ENCODE results near the gene SLC36A4.
"Not testable (repeated sequence)": the region's sequence is repeated elsewhere in the genome, so short reads cannot be mapped to it uniquely, and the experiment has no call there.

SLC36A4 gene

GRCh38 chr11:93197380-93198214 is at the start of gene SLC36A4:
Gene SLC36A4 (minus strand): TSS chr11:93197991. CDS start chr11:93197832, 159 bp downstream.
- DNase-seq (ENCODE audit: low read depth), result peak; percentile 98

- DNase-seq (ENCODE audit: low read depth), result not testable (repeated sequence)
These were observed 49.0 kb upstream of the SLC36A4 start for GRCh38 chr11:93246790-93247189.

GRCh38 chr11:93244018-93244417 is 46.2 kb upstream of the SLC36A4 start:
- DNase-seq (ENCODE audit: low read depth), result no peak

GRCh38 chr11:93239966-93240365 is 42.2 kb upstream of the SLC36A4 start:
- no peak for DNase-seq (ENCODE audit: low read depth)

- DNase-seq (ENCODE audit: low read depth), result no peak
These were observed 41.2 kb upstream of the SLC36A4 start for GRCh38 chr11:93238956-93239355.

GRCh38 chr11:93236741-93237675 is 39.2 kb upstream of the SLC36A4 start:
- peak; percentile 26 for DNase-seq (ENCODE audit: low read depth)

GRCh38 chr11:93234602-93235207 is 36.9 kb upstream of the SLC36A4 start:
- peak; percentile 66 for DNase-seq (ENCODE audit: low read depth)

GRCh38 chr11:93229876-93230275 is 32.1 kb upstream of the SLC36A4 start:
- DNase-seq (ENCODE audit: low read depth), result no peak

- DNase-seq (ENCODE audit: low read depth), result peak; percentile 6
These were observed 27.9 kb upstream of the SLC36A4 start for GRCh38 chr11:93225662-93226061.

GRCh38 chr11:93221539-93221938 is 23.7 kb upstream of the SLC36A4 start:
- DNase-seq (ENCODE audit: low read depth), result no peak

- no peak for DNase-seq (ENCODE audit: low read depth)
These were observed 22.3 kb upstream of the SLC36A4 start for GRCh38 chr11:93220078-93220477.

- no peak for DNase-seq (ENCODE audit: low read depth)
These were observed 21.6 kb upstream of the SLC36A4 start for GRCh38 chr11:93219440-93219839.

- no peak for DNase-seq (ENCODE audit: low read depth)
These were observed 18.8 kb upstream of the SLC36A4 start for GRCh38 chr11:93216511-93217101.

- DNase-seq (ENCODE audit: low read depth), result no peak
These were observed 15.8 kb upstream of the SLC36A4 start for GRCh38 chr11:93213622-93214021.

GRCh38 chr11:93212094-93212493 is 14.3 kb upstream of the SLC36A4 start:
- no peak for DNase-seq (ENCODE audit: low read depth)

GRCh38 chr11:93209466-93209865 is 11.7 kb upstream of the SLC36A4 start:
- DNase-seq (ENCODE audit: low read depth), result no peak

GRCh38 chr11:93208663-93209270 is 11.0 kb upstream of the SLC36A4 start:
- no peak for DNase-seq (ENCODE audit: low read depth)

- DNase-seq (ENCODE audit: low read depth), result no peak
These were observed 1.8 kb upstream of the SLC36A4 start for GRCh38 chr11:93199616-93200015.

GRCh38 chr11:93198215-93198845 is 539 bp upstream of the SLC36A4 start:
- DNase-seq (ENCODE audit: low read depth), result no peak

- no peak for DNase-seq (ENCODE audit: low read depth)
These were observed 893 bp downstream of the SLC36A4 start for GRCh38 chr11:93196816-93197379.
